ENCODE measurements around the gene CLEC3A.
"Not testable (repeated sequence)": the region's sequence is repeated elsewhere in the genome, so short reads cannot be mapped to it uniquely, and the experiment has no call there.

Gene CLEC3A

DNA sequence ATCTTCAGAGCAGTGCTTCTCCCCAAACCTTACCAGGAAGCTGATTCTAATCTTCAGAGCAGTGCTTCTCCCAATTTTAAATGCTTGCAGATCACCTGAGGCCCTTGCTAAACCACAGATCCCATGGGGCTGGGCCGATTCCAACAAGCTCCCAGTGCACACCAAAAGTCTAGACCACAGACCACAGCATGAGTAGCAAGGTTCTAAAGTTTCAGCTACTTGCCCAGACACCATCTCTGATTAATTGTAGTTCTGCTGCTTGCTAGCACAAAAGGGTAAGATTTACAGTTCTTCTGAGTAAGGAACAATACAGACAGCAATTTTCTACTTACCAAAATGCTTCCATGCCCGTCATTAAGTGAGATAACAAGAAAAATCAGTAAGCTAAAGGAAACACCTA, 12.2 kb downstream of the CLEC3A start:
- DNase-seq (ENCODE audit: low read depth) = no peak

DNA sequence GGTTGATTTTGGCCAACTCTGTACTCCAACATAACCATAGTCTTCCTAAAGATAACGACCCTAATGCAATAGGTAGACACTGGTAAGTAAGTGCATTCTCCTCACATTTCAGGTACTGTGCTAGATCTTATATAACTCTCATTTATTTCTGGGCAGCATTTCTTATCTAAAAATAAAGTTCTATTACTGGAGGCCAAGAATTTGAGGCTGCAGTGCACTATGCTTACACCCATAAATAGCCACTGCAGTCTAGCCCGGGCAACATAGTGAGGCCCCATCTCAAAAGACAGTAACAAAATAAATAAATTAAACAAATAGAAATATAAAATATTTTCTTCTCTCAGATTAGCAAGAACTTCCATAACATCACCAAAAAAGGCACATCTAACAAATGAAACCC, 12.7 kb downstream of the CLEC3A start:
- no peak for DNase-seq (ENCODE audit: low read depth)

DNA sequence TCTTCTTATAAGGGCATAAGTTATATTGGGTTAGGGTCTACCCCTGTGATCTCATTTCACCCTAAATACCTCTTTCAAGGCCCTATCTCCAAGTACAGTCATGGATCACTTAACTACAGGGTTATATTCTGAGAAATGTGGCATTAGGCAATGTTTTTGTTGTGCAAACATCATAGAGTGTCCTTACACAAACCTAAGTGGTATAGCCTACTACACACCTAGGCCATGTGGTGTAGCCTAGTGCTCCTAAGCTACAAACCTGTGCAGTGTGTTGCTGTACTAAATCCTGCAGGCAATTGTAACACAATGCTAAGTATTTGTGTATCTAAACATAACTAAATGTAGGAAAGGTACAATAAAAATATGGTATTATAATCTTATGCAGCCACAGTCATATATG, 18.0 kb downstream of the CLEC3A start:
- DNase-seq (ENCODE audit: low read depth) = no peak

DNA sequence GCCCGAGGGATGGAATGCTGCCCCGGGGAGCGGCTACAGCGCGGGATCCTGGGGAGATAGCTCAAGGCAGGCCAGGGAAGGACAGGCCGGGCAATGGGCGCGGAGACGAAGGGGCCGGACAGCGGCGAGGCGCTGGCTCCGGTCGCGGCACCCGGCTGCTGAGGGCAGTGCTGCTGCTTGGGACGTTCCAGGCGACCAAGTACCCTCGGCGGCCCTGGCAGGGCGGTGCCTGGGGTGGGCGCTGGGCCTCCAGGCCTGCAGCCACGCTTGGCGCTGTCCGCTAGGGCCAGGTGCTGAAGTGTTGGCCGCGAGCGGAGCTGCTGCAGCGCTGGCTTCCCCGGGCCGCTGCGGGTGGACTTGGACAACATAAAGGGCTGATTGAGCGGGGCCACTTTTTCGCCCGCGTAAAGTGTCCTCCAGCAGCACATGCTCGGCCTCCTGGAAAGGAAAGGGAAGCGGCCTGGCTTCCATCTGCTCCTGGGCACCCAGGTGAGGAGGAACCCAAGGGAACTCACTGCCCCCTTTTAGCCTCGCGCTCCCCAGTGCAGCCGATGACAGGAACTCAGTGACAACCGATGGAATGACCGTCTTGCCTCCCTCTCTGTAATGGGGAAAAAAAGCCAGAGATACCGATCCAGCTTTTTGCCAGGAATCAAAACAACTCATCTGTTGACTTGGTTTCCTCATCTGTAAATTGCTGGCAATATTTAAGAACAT, 23.7 kb downstream of the CLEC3A start:
- DNase-seq (ENCODE audit: low read depth) = peak; percentile 8

GRCh38 chr16:78048319-78048718, 26.0 kb downstream of the CLEC3A start:
- DNase-seq (ENCODE audit: low read depth) = no peak

GRCh38 chr16:78050734-78051400, 28.5 kb downstream of the CLEC3A start:
- DNase-seq (ENCODE audit: low read depth) = no peak

GRCh38 chr16:78057803-78058564, 35.6 kb downstream of the CLEC3A start:
- DNase-seq (ENCODE audit: low read depth) = no peak

DNA sequence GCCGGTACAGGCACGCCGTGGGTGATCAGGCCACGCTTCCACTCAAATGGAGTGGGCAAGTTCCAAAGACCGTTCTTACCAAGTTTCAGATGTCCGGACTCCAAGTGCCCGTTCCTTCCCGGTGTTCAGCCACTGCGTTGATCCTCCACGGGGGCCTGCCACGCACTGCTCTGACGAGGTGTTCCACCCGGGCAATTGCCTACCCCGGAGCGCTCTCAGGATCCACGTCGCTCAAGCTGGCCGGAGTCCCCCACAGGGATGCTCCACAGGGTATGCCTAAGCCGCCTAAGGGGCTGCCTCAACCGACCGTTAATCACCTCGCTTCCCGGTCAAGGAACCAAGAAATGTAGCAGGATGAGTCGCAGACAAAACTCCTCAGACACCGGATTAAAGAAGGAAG, 37.5 kb downstream of the CLEC3A start:
- not testable (repeated sequence) for DNase-seq (ENCODE audit: low read depth)

GRCh38 chr16:78060295-78060694, 37.9 kb downstream of the CLEC3A start:
- no peak for DNase-seq (ENCODE audit: low read depth)

- no peak for DNase-seq (ENCODE audit: low read depth)
These were observed 38.5 kb downstream of the CLEC3A start for GRCh38 chr16:78060809-78061208.

DNA sequence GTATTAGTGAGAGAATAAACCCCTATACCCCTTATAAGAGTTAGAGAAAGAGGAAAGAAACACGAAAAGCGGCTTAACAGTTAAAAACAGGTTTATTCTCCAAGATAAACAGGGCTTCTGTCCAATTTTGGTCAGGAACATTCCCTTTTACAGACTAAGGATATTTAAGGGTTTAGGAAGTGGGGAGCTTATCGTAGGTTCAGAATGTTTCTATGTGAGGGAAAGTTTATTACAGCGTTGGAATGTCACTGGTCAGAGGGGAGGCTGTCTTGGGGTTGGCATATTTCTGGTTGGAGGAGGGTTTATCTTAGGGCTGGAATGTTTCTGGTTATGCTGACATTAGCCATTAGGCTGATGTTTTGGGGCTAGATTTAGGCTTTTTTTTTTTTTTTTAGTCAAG, 43.0 kb downstream of the CLEC3A start:
- no peak for DNase-seq (ENCODE audit: low read depth)

DNA sequence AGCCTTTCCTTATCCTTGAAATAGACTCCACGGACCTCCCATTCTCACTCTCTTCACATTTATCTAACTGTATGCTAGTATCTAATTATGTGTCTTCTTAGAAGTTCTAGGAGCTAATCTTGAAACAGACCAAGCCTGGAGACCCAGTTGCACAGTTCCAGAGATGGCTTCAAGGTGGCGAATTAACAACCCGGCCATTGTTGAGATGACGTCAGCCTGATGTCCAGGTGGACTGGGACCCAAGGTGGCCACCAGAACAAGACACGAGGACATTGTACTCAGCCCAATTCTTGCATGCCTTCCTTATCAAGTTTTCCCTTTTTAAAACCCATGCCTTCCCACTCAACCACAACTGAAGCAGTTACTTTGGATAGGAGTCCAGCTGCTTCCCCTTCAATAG, 47.6 kb downstream of the CLEC3A start:
- DNase-seq (ENCODE audit: low read depth) = no peak

DNA sequence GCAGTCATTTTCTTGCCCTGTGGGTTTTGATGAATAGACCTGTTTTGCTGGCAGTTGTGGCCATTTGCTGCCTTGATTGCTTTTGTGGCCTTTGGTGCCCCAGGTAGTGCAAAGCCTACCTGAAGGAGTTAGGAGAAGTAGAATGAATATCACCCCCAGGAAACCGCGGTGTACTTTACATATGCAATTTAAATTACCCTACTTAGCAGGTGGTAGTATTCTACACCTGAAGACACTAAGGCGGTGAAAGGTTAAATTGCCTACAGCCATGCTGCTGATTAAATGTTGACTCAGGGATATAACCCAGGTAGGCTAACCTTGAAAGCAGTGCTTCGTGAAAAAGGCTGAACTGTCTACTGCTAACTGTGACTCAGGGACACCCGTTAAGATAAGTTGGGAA, 49.9 kb downstream of the CLEC3A start:
- DNase-seq (ENCODE audit: low read depth) = no peak

- DNase-seq (ENCODE audit: low read depth) = no peak
These were observed 53.5 kb downstream of the CLEC3A start for GRCh38 chr16:78075800-78076199.

GRCh38 chr16:78081341-78081740, 59.0 kb downstream of the CLEC3A start:
- DNase-seq (ENCODE audit: low read depth) = no peak

Measured in ELR (cell line).